ENCODE measurements around the gene SPAG17.

- TF ChIP-seq CTCF (IDR thresholded peaks at IDR 0.05; ENCODE audit: borderline replicate concordance, extremely low read depth, low read length, poor library complexity, severe bottlenecking) = no peak
- no peak for TF ChIP-seq EZH2 (IDR thresholded peaks at IDR 0.05; ENCODE audit: borderline replicate concordance, low read depth, low read length, severe bottlenecking)
Measured at GRCh38 chr1:118143121-118143520, 41.9 kb downstream of the SPAG17 start.
